ENCODE results near the gene ERC2.

ERC2 gene

GRCh38 chr3:56356808-56357207, 111.5 kb downstream of the ERC2 start:
- no peak for TF ChIP-seq CTCF (IDR thresholded peaks at IDR 0.05; ENCODE audit: insufficient read depth, low read length, poor library complexity, severe bottlenecking)
- TF ChIP-seq EZH2phosphoT487 (conservative IDR thresholded peaks at IDR 0.05; ENCODE audit: low read length), result no peak
- H3K79me2 ChIP-seq (ENCODE audit: insufficient read depth, low read length), result no peaks in the 10 kb centered on the region
- H3K9ac ChIP-seq (ENCODE audit: low read length), result no peak overlapping the region
- no peaks in the 10 kb centered on the region for H3F3A ChIP-seq (ENCODE audit: insufficient read depth)
- no peaks in the 10 kb centered on the region for H3K36me3 ChIP-seq (ENCODE audit: low read length)
- no peaks in the 10 kb centered on the region for H3K9me3 ChIP-seq (ENCODE audit: insufficient read depth, low read length)
- no peak overlapping the region for H3K4me3 ChIP-seq (ENCODE audit: insufficient read depth, low read length, poor library complexity, severe bottlenecking)
- H3K27ac ChIP-seq (ENCODE audit: low read depth, low read length), result no peak overlapping the region
- no peaks in the 10 kb centered on the region for H3K27me3 ChIP-seq (ENCODE audit: low read length)
- H3K4me2 ChIP-seq (ENCODE audit: low read depth, low read length, poor library complexity, severe bottlenecking), result no peak overlapping the region
- H2AFZ ChIP-seq (ENCODE audit: low read depth, low read length, severe bottlenecking), result no peak overlapping the region
- no peaks in the 10 kb centered on the region for H4K20me1 ChIP-seq (ENCODE audit: low read depth, low read length)
- no peaks in the 10 kb centered on the region for H3K9me2 ChIP-seq (replicated peaks; ENCODE audit: insufficient read depth, low read length)

GRCh38 chr3:56355570-56356185, 112.6 kb downstream of the ERC2 start:
- Histone ChIP-seq H2AFZ (ENCODE audit: low read depth, low read length, severe bottlenecking) (no peak overlapping the region), H3K79me2 (ENCODE audit: insufficient read depth, low read length) (no peaks in the 10 kb centered on the region), H3K27ac (ENCODE audit: low read depth, low read length) (no peak overlapping the region), H3K4me2 (ENCODE audit: low read depth, low read length, poor library complexity, severe bottlenecking) (no peak overlapping the region), H3K9me3 (ENCODE audit: insufficient read depth, low read length) (no peaks in the 10 kb centered on the region), H3F3A (ENCODE audit: insufficient read depth) (no peaks in the 10 kb centered on the region), H3K4me3 (ENCODE audit: insufficient read depth, low read length, poor library complexity, severe bottlenecking) (no peak overlapping the region), H3K36me3 (ENCODE audit: low read length) (no peaks in the 10 kb centered on the region), H3K9me2 (replicated peaks; ENCODE audit: insufficient read depth, low read length) (no peaks in the 10 kb centered on the region), H3K27me3 (ENCODE audit: low read length) (no peaks in the 10 kb centered on the region), H4K20me1 (ENCODE audit: low read depth, low read length) (no peaks in the 10 kb centered on the region), H3K9ac (ENCODE audit: low read length) (no peak overlapping the region)
- TF ChIP-seq EZH2phosphoT487 (conservative IDR thresholded peaks at IDR 0.05; ENCODE audit: low read length) (no peak), CTCF (IDR thresholded peaks at IDR 0.05; ENCODE audit: insufficient read depth, low read length, poor library complexity, severe bottlenecking) (no peak)

GRCh38 chr3:56351537-56351936, 116.7 kb downstream of the ERC2 start:
- Histone ChIP-seq H3K36me3 (ENCODE audit: low read length) (no peaks in the 10 kb centered on the region), H3K9ac (ENCODE audit: low read length) (no peak overlapping the region), H3K4me3 (ENCODE audit: insufficient read depth, low read length, poor library complexity, severe bottlenecking) (no peak overlapping the region), H3F3A (ENCODE audit: insufficient read depth) (no peaks in the 10 kb centered on the region), H3K9me3 (ENCODE audit: insufficient read depth, low read length) (no peaks in the 10 kb centered on the region), H3K79me2 (ENCODE audit: insufficient read depth, low read length) (no peaks in the 10 kb centered on the region), H3K27me3 (ENCODE audit: low read length) (no peaks in the 10 kb centered on the region), H4K20me1 (ENCODE audit: low read depth, low read length) (no peaks in the 10 kb centered on the region), H2AFZ (ENCODE audit: low read depth, low read length, severe bottlenecking) (no peak overlapping the region), H3K9me2 (replicated peaks; ENCODE audit: insufficient read depth, low read length) (no peaks in the 10 kb centered on the region), H3K4me2 (ENCODE audit: low read depth, low read length, poor library complexity, severe bottlenecking) (no peak overlapping the region), H3K27ac (ENCODE audit: low read depth, low read length) (no peak overlapping the region)
- TF ChIP-seq EZH2phosphoT487 (conservative IDR thresholded peaks at IDR 0.05; ENCODE audit: low read length) (no peak), CTCF (IDR thresholded peaks at IDR 0.05; ENCODE audit: insufficient read depth, low read length, poor library complexity, severe bottlenecking) (no peak)

Measured in SU-DHL-6 (cell line).